Measurements from ENCODE around the gene MTA1. TPM values are rescaled to one million over a fixed set of nuclear protein-coding genes. Genes with fewer than 3 reads are reported as not detected.
A peak's percentile ranks its signal among the peaks of the same experiment; 100 is the strongest.

MTA1 gene
- total and polyA plus RNA-seq, 2 of the 8 experiments (the other 6 are each of a cell fraction or from before 2014, with no cell fraction given), result 73.9 to 221 TPM

DNA sequence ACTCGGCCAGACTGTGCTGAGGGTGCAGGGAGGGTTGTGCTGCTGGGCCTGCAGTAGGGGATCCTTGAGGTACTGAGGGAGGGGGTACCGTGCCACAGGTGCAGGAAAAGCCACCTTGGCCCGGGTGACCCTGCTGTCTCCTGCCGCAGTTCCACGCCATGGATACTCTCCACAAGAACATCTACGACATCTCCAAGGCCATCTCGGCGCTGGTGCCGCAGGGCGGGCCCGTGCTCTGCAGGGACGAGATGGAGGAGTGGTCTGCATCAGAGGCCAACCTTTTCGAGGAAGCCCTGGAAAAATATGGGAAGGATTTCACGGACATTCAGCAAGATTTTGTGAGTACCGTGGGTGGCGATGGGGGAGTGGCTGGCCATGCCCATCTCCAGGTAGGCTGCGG is 41.0 kb downstream of the MTA1 start:
- ChIA-PET CTCF (ENCODE audit: partially characterized antibody) (no interaction called here), POLR2A (ENCODE audit: partially characterized antibody) (interaction anchor here (0.7 kb wide), 1 partner anchor 10 kb away, joined by 3 read pairs; no protein-coding TSS in a partner anchor)
- H3K79me2 ChIP-seq (ENCODE audit: control insufficient read depth in 1 of 2, insufficient read depth in 2 of 2, low read length in 2 of 2), result no peaks in the 10 kb centered on the region; a peak in 1 of 4 replicates
- H4K8ac ChIP-seq (ENCODE audit: extremely low read depth, insufficient read depth, low read length), result peak overlapping the region; percentile 57; the same call in 1 of the 2 replicates
- no peak overlapping the region for H3K4me3 ChIP-seq (ENCODE audit: extremely low read depth in 1 of 4, insufficient read depth in 2 of 4, low read depth in 3 of 4, low read length in 4 of 4)
- H3K23me2 ChIP-seq (ENCODE audit: low read depth, low read length), result no peaks in the 10 kb centered on the region
- H2BK12ac ChIP-seq (ENCODE audit: low read depth, low read length), result no peak overlapping the region
- H3K4ac ChIP-seq (replicated peaks; ENCODE audit: insufficient read length, low read depth, low read length), result no peak overlapping the region
- H3K9me3 ChIP-seq (ENCODE audit: insufficient read depth in 2 of 2, low read depth in 1 of 2, low read length in 1 of 2), result no peaks in the 10 kb centered on the region
- H3K18ac ChIP-seq (ENCODE audit: extremely low read depth, low read length), result no peak overlapping the region
- H3K14ac ChIP-seq (ENCODE audit: insufficient read length), result no peak overlapping the region
- peaks cover 8 to 23% of the 10 kb centered on the region in 2 experiments for H4K20me1 ChIP-seq (replicated peaks in 1 of 2; ENCODE audit: control insufficient read depth in 1 of 2, insufficient read depth in 2 of 2, low read length in 2 of 2)
- H3K36me3 ChIP-seq (ENCODE audit: control insufficient read depth in 2 of 4, insufficient read depth in 4 of 4, low read length in 3 of 4), result peaks cover 17 to 71% (median 44%) of the 10 kb centered on the region in 4 experiments
- FAIRE-seq (no peak), DNase-seq (ENCODE audit: low read depth in 1 of 2, low spot score in 2 of 2) (no peak)
- no peak overlapping the region for H2BK20ac ChIP-seq (ENCODE audit: low read length)
- H3K9ac ChIP-seq (replicated peaks in 1 of 4; ENCODE audit: extremely low read depth in 1 of 4, low read depth in 3 of 4, low read length in 3 of 4), result no peak overlapping the region
- H2BK5ac ChIP-seq (ENCODE audit: low read depth, low read length), result no peak overlapping the region
- H3K4me2 ChIP-seq (ENCODE audit: insufficient read depth in 1 of 2, low read depth in 2 of 2, low read length in 2 of 2), result no peak overlapping the region
- no peaks in the 10 kb centered on the region for H3K27me3 ChIP-seq (replicated peaks in 1 of 4; ENCODE audit: control insufficient read depth in 3 of 4, extremely low read depth in 1 of 4, insufficient read depth in 3 of 4, low read length in 3 of 4)
- no peak overlapping the region for H3K56ac ChIP-seq (replicated peaks; ENCODE audit: insufficient read length, low read depth, low read length)
- no peak overlapping the region for H3K23ac ChIP-seq (ENCODE audit: insufficient read length)
- H2AK5ac ChIP-seq (ENCODE audit: low read depth, low read length), result no peak overlapping the region
- no peak overlapping the region for H2AFZ ChIP-seq (ENCODE audit: low read length)
- H4K5ac ChIP-seq (ENCODE audit: insufficient read length, low read depth, low read length), result no peak overlapping the region
- 97% methylated on average over 17 of the region's 17 CpGs; no CpG with 5 or more reads in 1 of the 2 experiments for WGBS, 2 experiments (ENCODE audit: extremely low coverage in 1 of 2, insufficient coverage in 1 of 2, insufficient read length in 1 of 2, insufficient replicate concordance in 2 of 2, low coverage in 1 of 2, low lambda C conversion rate in 2 of 2, missing lambda C conversion rate in 1 of 2)
- no peak overlapping the region for H2BK15ac ChIP-seq (ENCODE audit: low read length)
- H3K27ac ChIP-seq (ENCODE audit: low read depth, low read length), result no peak overlapping the region
- H3K79me1 ChIP-seq (ENCODE audit: low read depth, low read length), result no peaks in the 10 kb centered on the region; the same call in 1 of the 2 replicates
- H2BK120ac ChIP-seq (replicated peaks; ENCODE audit: low read depth, low read length), result no peak overlapping the region
- H3K4me1 ChIP-seq (replicated peaks in 1 of 4; ENCODE audit: control insufficient read depth in 3 of 4, insufficient read depth in 4 of 4, low read length in 3 of 4), result peaks cover 0 to 8% (median 1%) of the 10 kb centered on the region in 4 experiments; a peak in 3 of 7 replicates
- no peak overlapping the region for H4K91ac ChIP-seq (replicated peaks; ENCODE audit: insufficient read length, low read length)
- TF ChIP-seq ASH2L (IDR thresholded peaks at IDR 0.05; ENCODE audit: low read length), result no peak
- no peak for TF ChIP-seq RXRA (IDR thresholded peaks at IDR 0.05; ENCODE audit: insufficient read depth, low read depth, low read length)
- no peak for TF ChIP-seq FOSL1 (IDR thresholded peaks at IDR 0.05; ENCODE audit: insufficient read depth, low read depth, low read length)
- TF ChIP-seq BRCA1 (IDR thresholded peaks at IDR 0.05; ENCODE audit: low read depth, low read length), result no peak
- TF ChIP-seq MAX (IDR thresholded peaks at IDR 0.05), result no peak
- TF ChIP-seq RNF2 (IDR thresholded peaks at IDR 0.05; ENCODE audit: borderline replicate concordance, low read depth, low read length, missing control alignments, poor library complexity, severe bottlenecking), result no peak
- no peak for TF ChIP-seq CBX5 (IDR thresholded peaks at IDR 0.05; ENCODE audit: low read depth, low read length)
- TF ChIP-seq SIRT6 (IDR thresholded peaks at IDR 0.05; ENCODE audit: low read length), result no peak
- TF ChIP-seq POLR2A (IDR thresholded peaks at IDR 0.05; ENCODE audit: control extremely low read depth in 1 of 2, low read depth in 2 of 2, low read length in 2 of 2), result no peak; a peak in 1 of 3 replicates
- TF ChIP-seq NANOG (IDR thresholded peaks at IDR 0.05; ENCODE audit: insufficient read depth, low read depth, low read length, poor library complexity, severe bottlenecking), result no peak
- TF ChIP-seq CHD2 (IDR thresholded peaks at IDR 0.05; ENCODE audit: low read length), result no peak
- TF ChIP-seq KDM1A (IDR thresholded peaks at IDR 0.05; ENCODE audit: borderline replicate concordance, low read length), result no peak
- TF ChIP-seq SUZ12 (IDR thresholded peaks at IDR 0.05; ENCODE audit: low read length), result no peak
- TF ChIP-seq TCF12 (IDR thresholded peaks at IDR 0.05; ENCODE audit: low read depth, low read length), result no peak
- TF ChIP-seq PHF8 (conservative IDR thresholded peaks at IDR 0.05; ENCODE audit: low read depth, low read length), result no peak

Measured in H1 (cell line).